Chondrocyte (in vitro differentiated cells): ENCODE measurements around the gene ZNF580. TPM values are rescaled to one million over a fixed set of nuclear protein-coding genes. Genes with fewer than 3 reads are reported as not detected.

Experiments used
- DNase-seq: peaks from one replicate; pipeline ENCODE4 v3.0.0; 2021; ENCODE audit warnings: mixed read lengths, low spot score
- H3K27ac Mint-ChIP-seq: one replicate; pipeline ENCODE4 v1.8.0; 2021; ENCODE audit warnings: mild to moderate bottlenecking, moderate library complexity, mixed read lengths; ENCODE audit not compliant: unreplicated experiment
- H3K27me3 Mint-ChIP-seq: 2 replicates; pipeline ENCODE4 v1.8.0; 2021; ENCODE audit warnings: low read depth, mixed read lengths
- H3K36me3 Mint-ChIP-seq: 2 replicates; pipeline ENCODE4 v1.8.0; 2021; ENCODE audit warnings: low read depth, mixed read lengths
- H3K4me1 Mint-ChIP-seq: 2 replicates; pipeline ENCODE4 v1.8.0; 2021; ENCODE audit warnings: low read depth, mild to moderate bottlenecking, mixed read lengths
- H3K4me3 Mint-ChIP-seq: one replicate; pipeline ENCODE4 v1.8.0; 2021; ENCODE audit warnings: mild to moderate bottlenecking, moderate library complexity, mixed read lengths; ENCODE audit not compliant: unreplicated experiment
- H3K9me3 Mint-ChIP-seq: 2 replicates; pipeline ENCODE4 v1.8.0; 2021; ENCODE audit warnings: low read depth, mixed read lengths
- CTCF ChIP-seq: fragments of 200-600 bp; sonication (generic); IDR thresholded peaks from 2 replicates; pipeline ENCODE4 v1.5.0; 2021; ENCODE audit warnings: antibody characterized with exemption, mild to moderate bottlenecking, moderate library complexity
- total RNA-seq: library from RNA; stranded (reverse); gene quantifications from 3 replicates; pipeline ENCODE4 v1.2.1, GENCODE V29; 2021

Gene ZNF580
- total RNA-seq, 1 donor from 2014 or later: 45.0 TPM

DNA sequence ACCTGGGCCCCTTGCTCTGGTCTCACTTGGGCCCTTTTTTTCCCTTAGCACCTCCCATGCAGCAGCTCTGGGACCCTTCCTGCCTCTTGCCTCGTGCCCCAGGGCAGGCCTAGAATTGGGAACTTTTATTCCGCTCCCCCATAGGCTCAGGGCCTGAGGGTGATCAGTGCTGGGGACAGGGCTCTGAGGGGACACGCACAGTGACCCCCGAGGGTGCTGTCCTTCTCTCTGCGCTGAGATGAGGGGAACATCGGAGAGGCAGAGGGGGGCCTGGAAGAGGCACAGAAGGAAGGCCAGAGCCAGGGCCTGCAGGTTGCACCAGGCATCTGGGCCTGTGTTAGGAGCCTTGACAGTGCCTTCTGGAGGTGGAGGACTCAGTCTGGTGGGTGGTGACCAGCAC lies 45.0 kb downstream of the ZNF580 start:
- Mint-ChIP-seq H3K36me3 (peaks cover 7% of the 10 kb centered on the region), H3K4me3 (no peak overlapping the region), H3K27me3 (no peaks in the 10 kb centered on the region), H3K4me1 (peaks cover 6% of the 10 kb centered on the region), H3K9me3 (no peaks in the 10 kb centered on the region), H3K27ac (no peak overlapping the region)
- peak; percentile 59 for DNase-seq
- TF ChIP-seq CTCF: no peak

DNA sequence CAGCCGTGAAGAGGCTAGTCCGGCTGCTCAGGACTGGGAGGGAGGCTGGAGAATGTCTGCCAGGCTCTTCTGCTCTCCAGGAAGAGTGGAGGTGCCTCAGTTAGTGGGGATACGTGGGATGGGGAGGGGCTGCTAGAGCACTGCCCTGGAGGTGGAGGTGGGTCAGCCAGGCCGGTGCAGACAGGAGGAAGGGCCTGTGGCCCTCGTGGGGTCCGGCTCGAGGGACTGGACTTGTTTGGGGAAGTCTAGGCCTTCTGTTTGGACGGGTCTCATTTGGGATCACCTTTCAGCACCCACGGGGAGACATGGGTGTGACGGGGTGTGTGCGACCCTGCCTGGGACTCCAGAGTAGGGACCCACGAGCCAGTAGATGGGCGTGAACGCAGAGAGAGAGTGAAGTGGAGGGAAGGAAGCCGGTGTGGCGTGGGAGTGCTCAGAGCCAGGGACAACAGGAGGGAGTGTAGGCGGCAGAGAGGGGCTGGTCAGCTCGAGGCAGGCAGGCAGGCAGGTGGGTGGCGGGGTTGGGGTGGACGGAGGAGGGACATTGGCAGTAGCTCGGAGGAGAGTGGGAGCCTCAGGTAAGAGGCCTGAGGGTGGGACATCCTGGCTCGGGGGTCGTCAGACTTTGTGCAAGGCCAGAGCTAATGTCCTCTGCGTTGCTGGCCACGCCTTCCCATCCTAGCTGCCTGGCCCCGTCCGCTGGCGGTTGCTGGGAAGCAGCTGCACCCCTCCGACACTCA lies 45.7 kb downstream of the ZNF580 start:
- TF ChIP-seq CTCF: no peak
- H3K9me3 Mint-ChIP-seq: no peaks in the 10 kb centered on the region
- DNase-seq: peak; percentile 59
- no peaks in the 10 kb centered on the region for H3K27me3 Mint-ChIP-seq
- H3K4me1 Mint-ChIP-seq: peaks cover 6% of the 10 kb centered on the region
- peaks cover 7% of the 10 kb centered on the region for H3K36me3 Mint-ChIP-seq
- peak overlapping the region; percentile 32 for H3K27ac Mint-ChIP-seq
- no peak overlapping the region for H3K4me3 Mint-ChIP-seq

- H3K36me3 Mint-ChIP-seq: peaks cover 7% of the 10 kb centered on the region
- no peaks in the 10 kb centered on the region for H3K27me3 Mint-ChIP-seq
- H3K9me3 Mint-ChIP-seq: no peaks in the 10 kb centered on the region
- H3K27ac Mint-ChIP-seq: no peak overlapping the region
- peak; percentile 88 for DNase-seq
- H3K4me1 Mint-ChIP-seq: peaks cover 6% of the 10 kb centered on the region
- no peak overlapping the region for H3K4me3 Mint-ChIP-seq
- no peak for TF ChIP-seq CTCF
Measured at GRCh38 chr19:55687281-55688201, 46.7 kb downstream of the ZNF580 start.

DNA sequence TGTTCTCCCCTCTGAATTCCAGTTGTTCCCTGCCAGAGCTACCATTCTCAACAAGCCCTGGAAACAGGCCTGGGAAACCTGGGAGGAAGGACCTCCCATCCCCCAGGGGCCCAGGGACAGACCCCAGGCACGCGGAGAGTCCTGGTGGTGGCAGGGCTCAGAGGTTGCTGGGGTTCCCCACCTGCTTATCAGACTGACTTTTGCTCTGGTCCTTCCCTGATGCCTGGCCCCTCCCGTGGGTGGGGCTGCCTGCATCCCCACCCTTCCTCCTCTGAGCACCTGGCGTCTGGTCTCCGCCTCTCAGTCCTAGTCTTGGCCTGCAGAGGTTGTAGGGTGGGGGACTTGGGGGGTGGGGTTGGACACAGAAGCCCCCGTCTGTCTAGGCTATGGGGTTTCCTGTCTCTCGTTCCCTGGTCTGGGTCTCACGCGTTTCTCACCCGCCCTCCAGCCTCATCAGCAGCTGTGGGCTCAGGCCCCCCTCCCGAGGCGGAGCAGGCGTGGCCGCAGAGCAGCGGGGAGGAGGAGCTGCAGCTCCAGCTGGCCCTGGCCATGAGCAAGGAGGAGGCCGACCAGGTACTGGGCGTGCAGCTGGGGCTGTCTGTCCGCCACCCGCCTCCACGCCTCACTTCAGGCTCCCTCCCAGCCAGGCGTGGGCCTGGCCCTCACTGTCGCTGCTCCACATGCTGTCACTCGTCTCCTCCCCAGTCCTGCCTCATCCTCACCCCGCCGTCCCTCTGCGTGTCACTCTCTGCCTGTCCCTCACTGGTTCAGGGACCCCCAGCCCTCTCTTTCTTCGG lies 47.8 kb downstream of the ZNF580 start:
- no peak overlapping the region for H3K27ac Mint-ChIP-seq
- H3K27me3 Mint-ChIP-seq: no peaks in the 10 kb centered on the region
- H3K9me3 Mint-ChIP-seq: no peaks in the 10 kb centered on the region
- TF ChIP-seq CTCF: no peak
- DNase-seq: peak; percentile 88
- peaks cover 6% of the 10 kb centered on the region for H3K4me1 Mint-ChIP-seq
- peaks cover 12% of the 10 kb centered on the region for H3K36me3 Mint-ChIP-seq
- H3K4me3 Mint-ChIP-seq: no peak overlapping the region
